Neural progenitor cell (in vitro differentiated cells): Measurements from ENCODE around the gene KCNC4.

ENCODE experiments used
- EZH2 ChIP-seq: fragments of 200-600 bp; sonication (generic); IDR thresholded peaks from 2 replicates; pipeline ENCODE4 v1.6.1; 2017; ENCODE audit warnings: antibody characterized with exemption, mild to moderate bottlenecking, moderate library complexity
- EZH2phosphoT487 ChIP-seq: fragments of 200-600 bp; sonication (generic); IDR thresholded peaks from 2 replicates; pipeline ENCODE4 v1.6.1; 2017; ENCODE audit warnings: antibody characterized with exemption
- TF ChIP-seq, protein P1 (sequence below): fragments of 200-600 bp; sonication (generic); IDR thresholded peaks from 2 replicates; pipeline ENCODE4 v1.5.1; 2017; ENCODE audit warnings: antibody characterized with exemption, mild to moderate bottlenecking

GRCh38 chr1:110243146-110243545 is 33.0 kb downstream of the KCNC4 start:
- TF ChIP-seq, protein P1, sequence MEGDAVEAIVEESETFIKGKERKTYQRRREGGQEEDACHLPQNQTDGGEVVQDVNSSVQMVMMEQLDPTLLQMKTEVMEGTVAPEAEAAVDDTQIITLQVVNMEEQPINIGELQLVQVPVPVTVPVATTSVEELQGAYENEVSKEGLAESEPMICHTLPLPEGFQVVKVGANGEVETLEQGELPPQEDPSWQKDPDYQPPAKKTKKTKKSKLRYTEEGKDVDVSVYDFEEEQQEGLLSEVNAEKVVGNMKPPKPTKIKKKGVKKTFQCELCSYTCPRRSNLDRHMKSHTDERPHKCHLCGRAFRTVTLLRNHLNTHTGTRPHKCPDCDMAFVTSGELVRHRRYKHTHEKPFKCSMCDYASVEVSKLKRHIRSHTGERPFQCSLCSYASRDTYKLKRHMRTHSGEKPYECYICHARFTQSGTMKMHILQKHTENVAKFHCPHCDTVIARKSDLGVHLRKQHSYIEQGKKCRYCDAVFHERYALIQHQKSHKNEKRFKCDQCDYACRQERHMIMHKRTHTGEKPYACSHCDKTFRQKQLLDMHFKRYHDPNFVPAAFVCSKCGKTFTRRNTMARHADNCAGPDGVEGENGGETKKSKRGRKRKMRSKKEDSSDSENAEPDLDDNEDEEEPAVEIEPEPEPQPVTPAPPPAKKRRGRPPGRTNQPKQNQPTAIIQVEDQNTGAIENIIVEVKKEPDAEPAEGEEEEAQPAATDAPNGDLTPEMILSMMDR: no peak
- no peak for TF ChIP-seq EZH2
- no peak for TF ChIP-seq EZH2phosphoT487
